ENCODE results near the gene POLH. TPM values are rescaled to one million over a fixed set of nuclear protein-coding genes. Genes with fewer than 3 reads are reported as not detected.

POLH gene
- total and polyA plus RNA-seq, 2 donors (not counting 3 experiments of a cell fraction or from before 2014, with no cell fraction given), result 9.3 to 36.6 TPM

GRCh38 chr6:43627008-43627825, 51.2 kb downstream of the POLH start:
- Histone ChIP-seq H3K9me1 (replicated peaks; ENCODE audit: control insufficient read depth, extremely low read depth, insufficient read depth, low read length) (no peaks in the 10 kb centered on the region), H3K36me3 (ENCODE audit: control insufficient read depth in 2 of 2, extremely low read depth in 1 of 2, insufficient read depth in 2 of 2, low read length in 2 of 2) (peaks cover 16 to 30% of the 10 kb centered on the region in 2 experiments), H2AFZ (ENCODE audit: low read depth, low read length) (no peak overlapping the region), H3K9me3 (replicated peaks; ENCODE audit: control insufficient read depth, insufficient read depth, low read length) (no peaks in the 10 kb centered on the region), H3K4me2 (ENCODE audit: insufficient read depth, low read length) (peak overlapping the region; percentile 55), H4K20me1 (replicated peaks; ENCODE audit: control insufficient read depth, extremely low read depth, insufficient read depth, low read length) (no peaks in the 10 kb centered on the region), H3K79me2 (ENCODE audit: control insufficient read depth, insufficient read depth, low read length) (peaks cover 27% of the 10 kb centered on the region), H3K27me3 (ENCODE audit: control insufficient read depth in 2 of 2, insufficient read depth in 2 of 2, low read length in 2 of 2) (no peaks in the 10 kb centered on the region), H3K4me3 (replicated peaks in 1 of 3; ENCODE audit: insufficient read depth in 1 of 3, low read depth in 1 of 3, low read length in 3 of 3) (peak overlapping the region in 2 of 3 experiments; percentile 2 to 39), H3K4me1 (ENCODE audit: control insufficient read depth, extremely low read depth, insufficient read depth, low read length) (peaks cover 25% of the 10 kb centered on the region), H3K9ac (replicated peaks; ENCODE audit: extremely low read depth, insufficient read depth, low read length) (peak overlapping the region; percentile 89), H3K27ac (ENCODE audit: insufficient read depth, low read depth, low read length) (peak overlapping the region; percentile 96)
- TSS peak; percentile 70 for BruUV-seq (replicated peaks)
- CTCF ChIA-PET, result interaction anchor here (0.9 to 1.4 kb wide), 5 partner anchors 9 to 451 kb away, joined by 3 to 9 read pairs (median 4); partner anchors contain the start of gene MAD2L1BP
- POLR2A ChIA-PET, result no interaction called here
- dilution Hi-C loops (cut with MboI; ENCODE audit: extremely low pct_ligation_motif_present, low sequenced_read_pairs), result no loop called here
- DNase-seq (ENCODE audit: low read depth, low spot score), result peak; percentile 92
- FAIRE-seq, result peak; percentile 100
- TF ChIP-seq POLR2AphosphoS5 (IDR thresholded peaks at IDR 0.05; ENCODE audit: insufficient read depth, low read depth, low read length) (peak; percentile 44), POLR2A (IDR thresholded peaks at IDR 0.05; ENCODE audit: low read depth, low read length) (no peak), MAX (IDR thresholded peaks at IDR 0.05; ENCODE audit: insufficient read depth, insufficient read length) (no peak), EZH2 (IDR thresholded peaks at IDR 0.05; ENCODE audit: borderline replicate concordance, low read depth, low read length, severe bottlenecking) (no peak), CTCF (IDR thresholded peaks at IDR 0.05; ENCODE audit: extremely low read depth in 1 of 2, insufficient read depth in 1 of 2, low read depth in 1 of 2, low read length in 2 of 2) (no peak), FOS (IDR thresholded peaks at IDR 0.05; ENCODE audit: borderline replicate concordance, insufficient read depth, low read length) (peak; percentile 43), GATA2 (IDR thresholded peaks at IDR 0.05; ENCODE audit: insufficient read depth, insufficient read length, low read depth, low read length) (no peak), JUN (IDR thresholded peaks at IDR 0.05; ENCODE audit: borderline replicate concordance, insufficient read depth, insufficient read length, low read depth) (peak; percentile 73), MYC (IDR thresholded peaks at IDR 0.05; ENCODE audit: low read depth, low read length) (no peak)
- intact Hi-C loops (cut with micrococcal nuclease), result loop anchor here (2.0 to 5.0 kb wide), 2 partner anchors 50 to 200 kb away; partner anchors contain the start of genes ABCC10, POLH and XPO5
